Activated CD4-positive, alpha-beta T cell treated with anti-CD3 and anti-CD28 coated beads, Interleukin-10, Interleukin-2, amounts not matched to agents 100 ng/mL and 50 ng/mL, durations not matched to agents 16 hours and 8 hours (primary cell): ENCODE measurements around the gene MFGE8.

Source experiments
- DNase-seq: peaks from one replicate; pipeline ENCODE4 v3.0.0-alpha.2; 2020

The MFGE8 gene

GRCh38 chr15:88918738-88919137, 5.6 kb upstream of the MFGE8 start:
- peak; percentile 93 for DNase-seq

- DNase-seq, result no peak
Observed at GRCh38 chr15:88917760-88918159, 4.6 kb upstream of the MFGE8 start.

- no peak for DNase-seq
Observed at GRCh38 chr15:88915354-88915753, 2.2 kb upstream of the MFGE8 start.

DNA sequence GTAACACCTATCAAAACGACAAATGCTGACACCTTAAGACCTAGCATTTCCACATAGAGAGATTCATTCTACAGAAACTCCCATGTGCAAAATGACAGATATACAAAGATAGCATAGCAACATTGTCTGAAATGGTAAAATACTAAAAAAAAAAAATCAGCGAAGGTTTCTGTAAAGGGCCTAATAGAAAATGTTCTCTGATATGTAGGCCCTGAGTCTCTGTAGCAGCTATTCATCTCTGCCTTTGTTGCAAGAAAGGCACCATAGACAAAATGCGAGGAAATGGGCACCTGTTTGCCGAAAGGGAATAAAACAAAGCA, 631 bp upstream of the MFGE8 start:
- DNase-seq, result no peak

DNA sequence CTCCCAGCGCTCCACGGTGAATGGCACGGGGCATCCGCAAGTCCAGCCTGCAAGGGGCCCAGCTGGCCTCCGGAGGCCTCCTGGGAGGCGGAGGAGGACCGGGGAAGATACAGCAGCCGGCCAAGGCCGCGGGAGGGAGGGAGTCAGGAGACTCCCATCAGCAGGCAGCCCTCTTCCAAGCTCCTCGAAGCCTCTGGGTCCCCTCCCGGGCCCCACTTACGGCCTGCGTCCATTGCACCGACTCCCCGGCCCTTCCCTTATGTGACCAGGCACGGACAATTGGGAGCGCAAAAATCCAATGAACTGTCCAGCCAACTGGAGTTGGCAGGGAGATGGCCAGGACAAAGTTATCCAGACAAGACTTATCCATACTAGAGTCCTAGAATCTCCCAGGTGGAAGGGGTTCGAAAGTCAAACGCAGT, 668 bp downstream of the MFGE8 start:
- DNase-seq, result no peak

- no peak for DNase-seq
Observed at GRCh38 chr15:88911766-88912118, 1.4 kb downstream of the MFGE8 start.

GRCh38 chr15:88909956-88910831, 3.0 kb downstream of the MFGE8 start:
- no peak for DNase-seq

- no peak for DNase-seq
Observed at GRCh38 chr15:88908697-88909621, 4.2 kb downstream of the MFGE8 start.

- DNase-seq, result no peak
Observed at GRCh38 chr15:88908123-88908522, 5.1 kb downstream of the MFGE8 start.

GRCh38 chr15:88907111-88907510, 6.1 kb downstream of the MFGE8 start:
- no peak for DNase-seq

- no peak for DNase-seq
Observed at GRCh38 chr15:88906551-88906950, 6.6 kb downstream of the MFGE8 start.

DNA sequence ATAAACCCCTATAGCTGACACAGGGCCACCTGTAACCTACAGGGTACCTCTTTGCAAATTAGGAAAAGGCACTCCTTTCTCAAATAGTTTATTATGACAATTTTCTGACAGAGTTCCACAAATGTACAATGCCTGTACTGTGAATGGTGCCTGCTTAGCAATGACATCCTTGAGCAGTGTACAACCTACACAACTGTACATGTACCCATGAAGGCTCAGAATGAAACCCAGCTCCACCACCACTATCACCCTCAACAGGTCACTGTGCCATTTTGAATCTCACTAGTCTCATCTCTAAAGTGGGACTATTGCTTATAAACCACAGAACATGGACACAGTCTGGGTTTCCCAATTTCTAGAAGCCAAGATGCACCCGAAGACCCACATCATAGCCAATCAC, 7.0 kb downstream of the MFGE8 start:
- DNase-seq, result no peak

- DNase-seq, result no peak
Observed at GRCh38 chr15:88905576-88905975, 7.6 kb downstream of the MFGE8 start.

GRCh38 chr15:88904624-88905327, 8.4 kb downstream of the MFGE8 start:
- DNase-seq, result peak; percentile 92

DNA sequence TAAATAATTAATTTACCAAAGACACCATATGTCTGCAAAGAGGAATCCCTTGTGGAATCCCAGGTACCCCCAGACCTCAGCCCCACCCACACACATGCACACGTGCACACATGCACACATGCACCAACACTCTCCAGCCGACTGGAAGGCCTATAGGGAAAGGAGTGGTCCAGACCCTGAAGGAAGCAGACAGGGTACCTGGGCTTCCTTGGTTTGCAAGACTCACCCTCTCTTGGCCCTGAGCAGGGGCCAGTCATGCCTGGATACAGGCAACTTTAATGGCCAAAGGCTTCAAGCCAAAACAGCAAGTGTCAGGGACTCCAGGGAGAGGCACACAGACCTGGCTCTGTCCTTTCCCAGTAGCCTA, 8.9 kb downstream of the MFGE8 start:
- no peak for DNase-seq

- no peak for DNase-seq
Observed at GRCh38 chr15:88902846-88903245, 10.3 kb downstream of the MFGE8 start.

GRCh38 chr15:88902221-88902835, 10.9 kb downstream of the MFGE8 start:
- no peak for DNase-seq

GRCh38 chr15:88901508-88902220, 11.5 kb downstream of the MFGE8 start:
- DNase-seq, result no peak

DNA sequence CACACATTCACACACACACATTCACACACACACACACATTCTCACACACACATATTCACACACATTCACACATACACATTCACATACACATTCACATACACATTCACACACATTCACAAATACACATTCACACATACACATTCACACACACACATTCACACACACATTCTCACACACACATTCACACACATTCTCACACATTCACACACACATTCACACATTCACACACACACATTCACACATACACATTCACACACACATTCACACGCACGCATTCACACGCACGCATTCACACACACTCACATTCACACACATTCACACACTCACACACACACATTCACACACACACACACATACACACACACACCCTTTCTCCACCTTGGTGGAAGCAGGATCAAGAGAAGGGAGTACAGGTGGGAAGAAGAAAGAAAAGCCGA, 12.2 kb downstream of the MFGE8 start:
- no peak for DNase-seq

GRCh38 chr15:88900309-88900981, 12.7 kb downstream of the MFGE8 start:
- DNase-seq, result no peak

GRCh38 chr15:88899251-88899650, 13.9 kb downstream of the MFGE8 start:
- no peak for DNase-seq

GRCh38 chr15:88898736-88899135, 14.4 kb downstream of the MFGE8 start:
- no peak for DNase-seq
